Tibial artery (tissue), 4 donors: ENCODE results near the gene DNAAF8.

Source experiments
- DNase-seq, 2 donors: peaks; one replicate each; pipeline ENCODE4 v3.0.0-alpha.2; 2019
- H3K27ac ChIP-seq, 2 donors: fragments of 200-600 bp; sonication (generic) in 1 of 2; 1 replicate in 1 of 2; 2 replicates in 1 of 2; pipeline ENCODE4 v1.5.1; 2018 to 2019; ENCODE audit warnings: mild to moderate bottlenecking in 1 of 2
- H3K27me3 ChIP-seq, 2 donors: fragments of 200-600 bp; sonication (generic) in 1 of 2; one replicate each; pipeline versions ENCODE4 v1.5.1 to v1.6.0; 2016 to 2019
- H3K36me3 ChIP-seq, 3 donors: fragments of 200-600 bp; sonication (generic) in 2 of 3; one replicate each; pipeline ENCODE4 v1.5.1; 2016 to 2019; ENCODE audit warnings: mild to moderate bottlenecking in 2 of 3
- H3K4me1 ChIP-seq, 4 donors: fragments of 200-600 bp; sonication (generic) in 2 of 4; 1 replicate in 3 of 4; 2 replicates in 1 of 4; pipeline ENCODE4 v1.5.1; 2016 to 2019
- H3K4me3 ChIP-seq, 2 donors: fragments of 200-600 bp; sonication (generic) in 1 of 2; 1 replicate in 1 of 2; 2 replicates in 1 of 2; pipeline ENCODE4 v1.5.1; 2018 to 2019; ENCODE audit warnings: mild to moderate bottlenecking in 2 of 2
- H3K9me3 ChIP-seq, 3 donors: fragments of 200-600 bp; sonication (generic) in 1 of 3; one replicate each; pipeline ENCODE4 v1.5.1; 2016 to 2019
- CTCF ChIP-seq, 2 experiments: fragments of 200-600 bp in 1 of 2; fragments of 450-650 bp in 1 of 2; IDR thresholded peaks; one replicate each; pipeline ENCODE4 v1.5.1; 2017 to 2019; ENCODE audit warnings: antibody characterized with exemption in 2 of 2, mild to moderate bottlenecking in 1 of 2, moderate library complexity in 1 of 2
- intact Hi-C: fragments of 100-400 bp; cut with DNase I; formaldehyde crosslinking; loops from one replicate; pipeline ENCODE4 v1.15.0; 2023; ENCODE audit warnings: low total_unique reads

Gene DNAAF8

GRCh38 chr16:4718466-4718865, 15.9 kb upstream of the DNAAF8 start:
- DNase-seq: no peak
- H3K36me3 ChIP-seq: peaks cover 26 to 72% (median 29%) of the 10 kb centered on the region in 3 donors
- intact Hi-C loops: no loop called here

GRCh38 chr16:4723071-4723767, 11.1 kb upstream of the DNAAF8 start:
- no peak for TF ChIP-seq CTCF (IDR thresholded peaks at IDR 0.05)
- Histone ChIP-seq H3K4me3 (no peak overlapping the region), H3K9me3 (no peaks in the 10 kb centered on the region), H3K27ac (no peak overlapping the region), H3K4me1 (no peaks in the 10 kb centered on the region), H3K36me3 (peaks cover 22 to 76% (median 26%) of the 10 kb centered on the region in 3 donors), H3K27me3 (no peaks in the 10 kb centered on the region)
- intact Hi-C loops: no loop called here
- DNase-seq: no peak

More at GRCh38 chr16:4718466-4718865, 15.9 kb upstream of the DNAAF8 start:
- H3K27ac ChIP-seq: no peak overlapping the region
- no peaks in the 10 kb centered on the region for H3K4me1 ChIP-seq
- no peaks in the 10 kb centered on the region for H3K9me3 ChIP-seq
- no peak for TF ChIP-seq CTCF (IDR thresholded peaks at IDR 0.05)
- no peaks in the 10 kb centered on the region for H3K27me3 ChIP-seq
- no peak overlapping the region for H3K4me3 ChIP-seq

- no peaks in the 10 kb centered on the region for H3K9me3 ChIP-seq
- no peak overlapping the region for H3K4me3 ChIP-seq
- no peak for DNase-seq
- H3K36me3 ChIP-seq: peaks cover 33 to 81% (median 37%) of the 10 kb centered on the region in 3 donors
- no peak for TF ChIP-seq CTCF (IDR thresholded peaks at IDR 0.05)
- H3K27ac ChIP-seq: no peak overlapping the region
- no peaks in the 10 kb centered on the region for H3K4me1 ChIP-seq
- H3K27me3 ChIP-seq: no peaks in the 10 kb centered on the region
- intact Hi-C loops: no loop called here
Observed at GRCh38 chr16:4724661-4725270, 9.6 kb upstream of the DNAAF8 start.

GRCh38 chr16:4726616-4727015, 7.7 kb upstream of the DNAAF8 start:
- Histone ChIP-seq H3K9me3 (no peaks in the 10 kb centered on the region), H3K27me3 (no peaks in the 10 kb centered on the region), H3K36me3 (peaks cover 34 to 96% (median 52%) of the 10 kb centered on the region in 3 donors), H3K27ac (no peak overlapping the region), H3K4me3 (no peak overlapping the region), H3K4me1 (no peaks in the 10 kb centered on the region)
- intact Hi-C loops: no loop called here
- no peak for TF ChIP-seq CTCF (IDR thresholded peaks at IDR 0.05)
- DNase-seq: no peak

- intact Hi-C loops: no loop called here
- TF ChIP-seq CTCF (IDR thresholded peaks at IDR 0.05): no peak
Observed at GRCh38 chr16:4728676-4729075, 5.7 kb upstream of the DNAAF8 start.

More at GRCh38 chr16:4728676-4729075, 5.7 kb upstream of the DNAAF8 start:
- DNase-seq: no peak
- no peak overlapping the region for H3K27ac ChIP-seq
- no peak overlapping the region for H3K4me3 ChIP-seq
- no peaks in the 10 kb centered on the region for H3K9me3 ChIP-seq
- H3K36me3 ChIP-seq: peaks cover 25 to 76% (median 49%) of the 10 kb centered on the region in 3 donors
- peaks cover 0 to 11% (median 5%) of the 10 kb centered on the region in 4 donors for H3K4me1 ChIP-seq
- no peaks in the 10 kb centered on the region for H3K27me3 ChIP-seq
